NCI-H1417 (cell line): ENCODE results near the gene SLC6A2.
"Not testable (repeated sequence)": the region's sequence is repeated elsewhere in the genome, so short reads cannot be mapped to it uniquely, and the experiment has no call there.

Experiments
- DNase-seq, 3 experiments: peaks; one replicate each; lab custom pipeline; 2025; lab: John Stamatoyannopoulos, UW

SLC6A2 gene

GRCh38 chr16:55710466-55710865 is 54.7 kb downstream of the SLC6A2 start:
- no peak for DNase-seq

DNA sequence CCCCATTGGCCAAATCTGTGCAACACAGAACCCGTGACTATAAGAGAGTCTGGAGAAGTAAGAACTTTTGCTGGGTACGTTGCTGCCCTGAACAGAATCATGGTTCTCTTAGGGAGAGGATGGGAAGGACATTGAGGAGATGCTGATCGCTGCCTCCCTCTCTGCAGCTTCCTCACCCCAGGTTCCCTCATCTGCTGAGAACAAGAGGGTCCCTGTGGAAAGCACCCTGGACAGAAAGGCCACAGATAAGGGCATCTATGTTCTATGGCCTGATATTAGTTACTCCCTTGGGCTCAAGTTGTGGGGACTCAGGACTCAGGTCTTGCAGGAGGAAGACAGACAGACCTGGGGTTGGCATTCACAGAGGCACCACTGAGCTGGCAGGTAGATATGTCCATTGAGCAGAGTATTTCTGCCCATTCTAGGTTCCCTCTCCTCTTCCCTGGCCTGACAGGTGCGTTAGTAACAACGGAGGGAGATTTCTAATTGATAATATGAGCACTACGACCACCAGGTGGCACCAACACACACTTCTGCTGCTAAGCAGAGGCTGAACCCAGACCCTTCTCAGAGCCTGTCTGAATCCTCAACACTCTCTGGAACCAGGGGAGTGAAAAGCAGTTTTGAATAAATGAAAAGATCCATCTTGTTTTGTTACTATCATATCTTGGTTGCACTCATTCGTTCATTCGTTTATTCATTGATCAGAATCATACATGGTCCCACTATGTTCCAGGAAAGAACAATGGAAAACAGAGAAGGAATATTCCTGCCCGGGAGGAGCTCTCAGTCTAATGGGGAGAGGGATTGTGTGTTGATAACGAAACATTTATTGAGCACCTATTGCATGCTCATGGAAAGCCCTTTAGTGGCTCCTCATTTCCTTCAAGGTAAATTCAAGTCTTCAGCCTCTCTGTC is 56.4 kb downstream of the SLC6A2 start:
- peak; percentile 44 to 79 (median 61) for DNase-seq

GRCh38 chr16:55713103-55713502 is 57.3 kb downstream of the SLC6A2 start:
- no peak for DNase-seq

- no peak for DNase-seq
Observed at GRCh38 chr16:55717326-55717725, 61.5 kb downstream of the SLC6A2 start.

DNA sequence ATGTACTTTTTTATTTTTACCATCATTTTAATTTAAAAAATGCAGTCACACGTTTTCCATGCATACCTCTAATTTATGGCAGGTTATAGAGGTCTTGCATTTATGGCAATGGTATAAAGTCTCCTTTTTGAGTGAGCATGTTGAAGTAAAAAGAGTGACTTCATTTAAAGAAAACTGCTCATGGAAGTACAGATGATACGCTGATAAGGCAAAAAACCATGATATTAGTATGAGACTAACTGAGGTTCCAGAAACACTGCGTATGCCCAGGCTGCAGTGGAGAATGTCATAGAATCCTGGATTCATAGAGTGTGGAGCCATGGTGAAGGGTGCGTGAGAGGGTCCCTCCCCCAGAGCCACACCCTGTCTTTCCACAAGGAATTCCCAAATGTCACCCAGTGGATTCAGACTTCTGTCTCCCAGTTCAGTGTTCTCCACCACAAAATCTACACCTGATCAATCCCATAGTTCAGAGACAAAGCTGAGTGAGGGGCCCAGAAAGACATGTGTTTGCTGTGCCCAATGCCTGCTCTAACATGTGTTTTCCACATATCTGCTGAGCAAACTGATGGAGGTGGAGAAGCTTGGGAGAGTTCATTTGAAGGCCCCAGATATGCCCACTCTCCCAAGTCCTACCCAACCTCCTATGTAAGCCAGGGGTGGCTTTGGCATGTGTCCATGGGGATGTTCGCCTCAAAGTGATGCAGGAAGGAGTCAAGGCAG is 69.4 kb downstream of the SLC6A2 start:
- no peak for DNase-seq

- no peak for DNase-seq
Observed at GRCh38 chr16:55728797-55729196, 73.0 kb downstream of the SLC6A2 start.

DNA sequence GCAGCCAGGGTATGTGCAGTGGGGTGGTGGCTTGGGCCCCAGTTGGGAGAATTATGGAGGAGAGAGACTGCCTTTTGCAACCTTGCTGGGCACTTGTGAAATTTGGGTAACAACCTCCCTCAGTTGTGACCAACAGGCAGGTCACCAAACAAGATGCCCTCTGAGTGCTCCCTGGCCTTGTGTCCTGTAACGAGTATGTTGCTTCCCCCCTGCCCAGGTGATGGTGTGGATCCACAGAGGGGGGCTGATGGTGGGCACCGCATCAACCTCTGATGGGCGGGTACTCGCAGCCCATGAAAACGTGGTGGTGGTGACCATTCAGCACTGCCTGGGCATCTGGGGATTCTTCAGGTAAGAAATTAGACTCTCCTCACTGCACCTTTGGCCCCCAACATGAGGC is 74.3 kb downstream of the SLC6A2 start:
- no peak for DNase-seq

- DNase-seq = no peak
Observed at GRCh38 chr16:55732496-55732895, 76.7 kb downstream of the SLC6A2 start.

- DNase-seq = no peak
Observed at GRCh38 chr16:55734665-55735064, 78.9 kb downstream of the SLC6A2 start.

DNA sequence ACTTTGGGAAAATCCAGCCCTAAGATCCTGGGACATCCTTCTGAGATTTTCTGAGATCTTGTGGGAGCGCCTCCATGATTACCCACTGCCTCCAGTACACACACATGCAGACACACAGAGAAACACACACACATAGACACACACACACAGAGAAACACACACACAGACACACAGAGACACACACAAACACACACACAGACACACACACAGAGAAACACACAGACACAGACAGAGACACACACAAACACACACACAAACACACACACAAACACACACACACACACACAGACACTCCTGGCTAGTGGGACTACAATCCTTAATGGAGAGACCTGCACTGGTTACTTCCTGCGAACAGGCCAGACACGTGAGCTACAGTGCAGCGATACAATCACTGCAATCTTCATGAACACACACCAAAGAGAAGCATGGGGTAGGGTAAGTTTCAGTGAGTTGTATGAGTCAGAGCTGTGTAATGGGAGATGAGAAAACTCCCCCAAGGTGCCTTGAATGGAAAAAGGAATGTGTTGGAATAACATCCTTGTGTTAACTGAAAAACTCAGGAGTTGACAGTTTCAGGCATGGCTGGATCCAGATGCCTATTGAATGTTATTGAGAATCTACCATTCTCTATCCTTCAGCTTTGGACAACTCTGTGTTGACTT is 79.5 kb downstream of the SLC6A2 start:
- no peak for DNase-seq

GRCh38 chr16:55736671-55737070 is 80.9 kb downstream of the SLC6A2 start:
- no peak for DNase-seq

DNA sequence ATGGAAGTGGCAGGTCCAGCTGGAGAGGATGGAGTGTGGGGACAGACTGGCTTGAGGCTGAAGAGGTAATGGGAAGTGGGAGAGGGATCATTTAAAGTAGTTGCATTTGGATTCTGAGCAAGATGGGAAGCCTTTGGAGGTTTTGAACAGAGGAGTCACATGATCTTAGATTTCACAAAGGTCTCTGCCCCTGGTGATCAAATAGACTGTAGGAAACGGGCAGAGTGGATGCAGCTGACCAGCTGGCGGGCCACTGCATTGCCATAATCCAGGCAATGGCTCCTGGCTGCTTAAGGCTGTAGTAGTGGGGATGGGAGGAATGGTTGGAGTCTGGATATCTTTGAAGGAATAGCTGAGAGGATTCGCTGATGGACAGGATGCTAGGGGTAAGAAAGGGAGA is 81.5 kb downstream of the SLC6A2 start:
- DNase-seq = no peak

- no peak for DNase-seq
Observed at GRCh38 chr16:55737966-55738365, 82.2 kb downstream of the SLC6A2 start.

- no peak for DNase-seq
Observed at GRCh38 chr16:55746081-55746480, 90.3 kb downstream of the SLC6A2 start.

- DNase-seq = no peak
Observed at GRCh38 chr16:55747785-55748184, 92.0 kb downstream of the SLC6A2 start.

DNA sequence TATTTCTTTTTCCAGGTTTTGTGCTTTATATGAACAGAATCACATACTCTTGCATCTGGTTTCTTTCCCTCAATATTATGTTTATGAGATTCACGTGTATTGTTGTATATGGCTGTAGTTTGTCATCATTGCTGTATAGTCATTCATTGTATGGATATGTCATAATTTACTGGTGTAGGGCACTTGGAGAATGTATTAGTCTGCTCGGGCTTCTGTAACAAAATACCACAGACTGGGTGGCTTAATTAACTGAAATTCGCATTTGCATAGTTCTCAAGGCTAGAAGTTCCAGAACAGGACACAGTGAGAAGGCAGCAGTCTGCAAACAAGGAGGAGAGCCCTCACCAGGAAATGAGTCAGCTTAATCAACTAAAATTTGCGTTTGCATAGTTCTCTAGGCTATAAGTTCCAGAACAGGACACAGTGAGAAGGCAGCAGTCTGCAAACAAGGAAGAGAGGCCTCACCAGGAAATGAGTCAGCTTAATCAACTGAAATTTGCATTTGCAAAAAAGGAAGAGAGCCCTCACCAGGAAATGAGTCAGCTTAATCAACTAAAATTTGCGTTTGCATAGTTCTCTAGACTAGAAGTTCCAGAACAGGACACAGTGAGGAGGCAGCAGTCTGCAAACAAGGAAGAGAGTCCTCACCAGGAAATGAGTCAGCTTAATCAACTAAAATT is 96.8 kb downstream of the SLC6A2 start:
- DNase-seq = not testable (repeated sequence)

- DNase-seq = not testable (repeated sequence)
Observed at GRCh38 chr16:55753145-55753631, 97.4 kb downstream of the SLC6A2 start.
